GM12878 (cell line): ENCODE results near the gene CHKA. TPM values are rescaled to one million over a fixed set of nuclear protein-coding genes. Genes with fewer than 3 reads are reported as not detected.

Source experiments
- ATAC-seq: fragments of 200-7000 bp; cut with Tn5 transposase; 3 replicates; pipeline ENCODE4 v1.9.1; 2020; ENCODE audit warnings: mild to moderate bottlenecking, moderate library complexity
- BruUV-seq: library from RNA; stranded (reverse); fragments of 400-500 nt; replicated peaks from 2 replicates; lab custom pipeline; 2021; lab: Mats Ljungman, UMichigan
- CTCF ChIA-PET: fragments of 300-600 bp; sonication (Branson Sonifier 250); formaldehyde crosslinking; extraction: SDS; loops from one replicate; lab custom pipeline; 2021; ENCODE audit warnings: inconsistent platforms; lab: Yijun Ruan, JAX
- POLR2A ChIA-PET: fragments of 350-600 bp; formaldehyde crosslinking; extraction: SDS; loops from one replicate; lab custom pipeline; 2021; ENCODE audit warnings: inconsistent platforms; lab: Charles Lee
- RAD21 ChIA-PET: fragments of 300-600 bp; sonication (Branson Sonifier 250); formaldehyde crosslinking; loops from one replicate; lab custom pipeline; 2023; ENCODE audit warnings: antibody characterized with exemption; ENCODE audit not compliant: unreplicated experiment; lab: Charles Lee
- SMC1A ChIA-PET: fragments of 300-600 bp; sonication (Branson Sonifier 250); formaldehyde crosslinking; loops from one replicate; lab custom pipeline; 2023; ENCODE audit not compliant: unreplicated experiment, uncharacterized antibody; lab: Charles Lee
- DNase-seq: peaks from one replicate; pipeline ENCODE4 v3.0.0-alpha.2; 2011; ENCODE audit warnings: low read depth, low spot score
- FAIRE-seq: peaks from 3 replicates; lab custom pipeline; 2011; peaks lifted over from hg19 to GRCh38; lab: Jason Lieb, UNC
- H2AFZ ChIP-seq: 2 replicates; pipeline ENCODE4 v1.6.0; 2011; ENCODE audit warnings: low read depth, low read length, control low read depth; ENCODE audit not compliant: control insufficient read depth
- H3K27ac ChIP-seq: 2 replicates; pipeline ENCODE4 v1.5.1; 2011; ENCODE audit warnings: control low read depth; ENCODE audit not compliant: control insufficient read depth, insufficient read depth
- H3K27me3 ChIP-seq, 2 experiments: replicated peaks in 1 of 2; 2 replicates each; pipeline versions ENCODE4 v1.6.0 to v1.6.1; 2011; ENCODE audit warnings: low read length in 1 of 2; ENCODE audit not compliant: control insufficient read depth in 2 of 2, insufficient read depth in 2 of 2
- H3K36me3 ChIP-seq, 2 experiments: 2 replicates each; pipeline ENCODE4 v1.5.1; 2011; ENCODE audit warnings: low read length in 1 of 2; ENCODE audit not compliant: control insufficient read depth in 2 of 2, insufficient read depth in 2 of 2
- H3K4me1 ChIP-seq: 2 replicates; pipeline ENCODE4 v1.6.1; 2011; ENCODE audit warnings: mild to moderate bottlenecking, low read length, moderate library complexity, mixed read lengths; ENCODE audit not compliant: control insufficient read depth, insufficient read depth
- H3K4me2 ChIP-seq: 2 replicates; pipeline ENCODE4 v1.6.0; 2011; ENCODE audit warnings: control low read depth; ENCODE audit not compliant: control insufficient read depth, insufficient read depth
- H3K4me3 ChIP-seq: fragments of 200-600 bp; sonication (generic); 2 replicates; pipeline ENCODE4 v1.5.1; 2016
- H3K79me2 ChIP-seq: 2 replicates; pipeline ENCODE4 v1.6.0; 2011; ENCODE audit warnings: low read length; ENCODE audit not compliant: control insufficient read depth, insufficient read depth
- H3K9ac ChIP-seq: 2 replicates; pipeline ENCODE4 v1.8.0; 2011; ENCODE audit warnings: low read length, control low read depth, mixed read lengths; ENCODE audit not compliant: control insufficient read depth, insufficient read depth
- H3K9me3 ChIP-seq: replicated peaks from 3 replicates; pipeline ENCODE4 v1.5.1; 2011; ENCODE audit warnings: mild to moderate bottlenecking, low read length; ENCODE audit not compliant: control insufficient read depth, insufficient read depth
- H4K20me1 ChIP-seq: 2 replicates; pipeline ENCODE4 v1.6.0; 2011; ENCODE audit not compliant: control insufficient read depth, insufficient read depth
- CBX3 ChIP-seq: fragments of 200-600 bp; sonication (generic); IDR thresholded peaks from 2 replicates; pipeline ENCODE4 v1.6.1; 2016; ENCODE audit warnings: low read depth, borderline replicate concordance
- EZH2 ChIP-seq: IDR thresholded peaks from 2 replicates; pipeline ENCODE4 v1.6.1; 2012; ENCODE audit warnings: low read depth, mild to moderate bottlenecking, control low read depth, inconsistent platforms, low read length, borderline replicate concordance; ENCODE audit not compliant: control insufficient read depth
- HCFC1 ChIP-seq: fragments of 150-350 bp; IDR thresholded peaks from 2 replicates; pipeline ENCODE4 v1.6.1; 2014; ENCODE audit warnings: low read length
- NFYA ChIP-seq: IDR thresholded peaks from 2 replicates; pipeline ENCODE4 v1.6.1; 2011; ENCODE audit warnings: low read depth, mild to moderate bottlenecking, low read length, improper control_type of control experiment, borderline replicate concordance
- POLR2A ChIP-seq: IDR thresholded peaks from 2 replicates; pipeline ENCODE4 v1.6.1; 2011; ENCODE audit warnings: low read depth, mild to moderate bottlenecking, low read length
- SPI1 ChIP-seq: IDR thresholded peaks from 2 replicates; pipeline ENCODE4 v1.6.1; 2011; ENCODE audit warnings: low read depth, mild to moderate bottlenecking, low read length, moderate library complexity, borderline replicate concordance; ENCODE audit not compliant: insufficient read depth
- YBX1 ChIP-seq: fragments of 450-650 bp; IDR thresholded peaks from 2 replicates; pipeline ENCODE4 v1.6.1; 2016; ENCODE audit warnings: antibody characterized with exemption
- ZZZ3 ChIP-seq: IDR thresholded peaks from 2 replicates; pipeline ENCODE4 v1.6.1; 2011; ENCODE audit warnings: low read depth; ENCODE audit not compliant: control insufficient read depth, insufficient read length
- WGBS: methylation state at CpG from one replicate; pipeline ENCODE4 v1.1.6; 2016; ENCODE audit warnings: low lambda C conversion rate; ENCODE audit not compliant: insufficient replicate concordance, insufficient coverage; ENCODE audit errors: missing lambda C conversion rate; 5-methylcytosine and 5-hydroxymethylcytosine counted together
- in situ Hi-C: fragments of 300-500 bp; cut with MboI; formaldehyde crosslinking; loops from 9 replicates; pipeline ENCODE4 v1.14.3; 2018; ENCODE audit warnings: mixed read lengths
- intact Hi-C: fragments of 100-400 bp; cut with micrococcal nuclease; formaldehyde crosslinking; loops from one replicate; pipeline ENCODE4 v1.14.2; 2022; ENCODE audit not compliant: unreplicated experiment
- polyA plus RNA-seq, 11 experiments: library from polyadenylated mRNA; depleted of rRNA in 4 of 11; unstranded in 6 of 11; stranded (reverse) in 5 of 11; fragments of >200 nt; fragmentation: Nextera tagmentation in 4 of 11; fragmentation: Illumina TruSeq in 1 of 11; extraction: Ambion mirVana in 4 of 11; extraction: Trizol in 1 of 11; gene quantifications; 1 replicate in 1 of 11; 2 replicates in 10 of 11; pipeline versions ENCODE4 v1.2.1 to v1.2.3, GENCODE V29; 2011 to 2016; ENCODE audit warnings: inconsistent platforms in 2 of 11, missing spikeins in 2 of 11, low read depth in 1 of 11
- total RNA-seq, 4 experiments: library from RNA; depleted of rRNA in 3 of 4; stranded (reverse); fragments of >200 nt in 3 of 4; fragmentation: Illumina TruSeq in 1 of 4; extraction: Trizol in 1 of 4; gene quantifications; 2 replicates each; pipeline versions ENCODE4 v1.2.1 to v1.2.3, GENCODE V29; 2013 to 2021
- TF ChIP-seq, protein P1 (sequence below): IDR thresholded peaks from 2 replicates; pipeline ENCODE4 v1.6.1; 2011; ENCODE audit warnings: mild to moderate bottlenecking, low read depth, low read length, moderate library complexity; ENCODE audit not compliant: insufficient replicate concordance

Gene CHKA
- total and polyA plus RNA-seq, 10 of the 15 experiments (the other 5 are each of a cell fraction or from before 2014, with no cell fraction given): 5.2 to 29.2 (median 21.2) TPM

DNA sequence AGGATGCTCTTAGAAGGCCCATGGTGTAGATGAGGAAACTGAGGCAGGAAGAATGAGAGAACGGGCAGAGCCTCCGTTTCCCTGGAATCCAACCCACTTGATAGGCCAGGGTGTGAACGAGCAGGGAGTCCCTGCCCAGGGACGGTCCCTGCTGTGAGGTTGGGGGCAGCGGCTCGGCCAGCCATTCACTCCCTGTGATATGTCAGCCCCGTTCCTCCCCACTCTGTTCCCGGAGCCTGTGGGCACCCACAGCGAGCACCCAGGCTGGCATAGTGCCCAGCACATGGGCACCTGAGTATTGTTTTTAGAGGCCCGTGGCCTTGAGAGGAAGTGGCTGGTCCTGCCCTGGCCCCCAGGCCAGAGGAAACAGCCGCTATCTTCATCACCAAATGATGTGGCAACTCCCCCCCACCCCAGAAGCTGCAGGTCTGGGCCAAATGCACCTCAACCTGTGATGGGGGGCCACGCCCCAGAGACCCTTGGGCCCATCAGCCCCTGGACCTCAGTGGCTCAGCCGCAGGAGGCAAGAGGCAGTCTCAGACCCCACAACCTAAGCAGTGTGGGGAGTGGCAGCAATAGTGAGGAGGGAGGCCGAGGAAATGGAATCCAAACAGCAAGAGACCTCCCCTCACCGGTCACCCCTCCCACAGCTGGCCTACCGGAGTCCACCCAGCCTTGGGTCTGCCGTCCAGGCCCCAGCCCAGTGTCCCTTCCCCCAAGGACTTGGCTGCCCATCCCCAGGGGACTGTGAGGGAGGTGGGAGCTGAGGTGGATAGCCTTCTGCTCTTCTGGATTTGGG lies 108.9 kb downstream of the CHKA start:
- no peak overlapping the region for H3K4me2 ChIP-seq

More for the DNA sequence above, 108.9 kb downstream of the CHKA start:
- Histone ChIP-seq H3K4me1 (peaks cover 15% of the 10 kb centered on the region), H3K4me3 (no peak overlapping the region), H3K9me3 (no peaks in the 10 kb centered on the region), H3K27me3 (no peaks in the 10 kb centered on the region), H3K27ac (no peak overlapping the region), H3K79me2 (no peaks in the 10 kb centered on the region), H2AFZ (no peak overlapping the region)
- ATAC-seq: no peak
- no peak for DNase-seq
- SMC1A ChIA-PET: no interaction called here
- TF ChIP-seq HCFC1 (no peak), POLR2A (no peak), YBX1 (no peak), CBX3 (no peak), EZH2 (no peak), SPI1 (no peak), ZZZ3 (no peak), NFYA (no peak)
- TF ChIP-seq, protein P1, sequence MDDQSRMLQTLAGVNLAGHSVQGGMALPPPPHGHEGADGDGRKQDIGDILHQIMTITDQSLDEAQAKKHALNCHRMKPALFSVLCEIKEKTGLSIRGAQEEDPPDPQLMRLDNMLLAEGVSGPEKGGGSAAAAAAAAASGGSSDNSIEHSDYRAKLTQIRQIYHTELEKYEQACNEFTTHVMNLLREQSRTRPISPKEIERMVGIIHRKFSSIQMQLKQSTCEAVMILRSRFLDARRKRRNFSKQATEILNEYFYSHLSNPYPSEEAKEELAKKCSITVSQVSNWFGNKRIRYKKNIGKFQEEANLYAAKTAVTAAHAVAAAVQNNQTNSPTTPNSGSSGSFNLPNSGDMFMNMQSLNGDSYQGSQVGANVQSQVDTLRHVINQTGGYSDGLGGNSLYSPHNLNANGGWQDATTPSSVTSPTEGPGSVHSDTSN: no peak
- TF ChIP-seq, all 136 proteins: peak for 0
- ChIA-PET RAD21 (interaction anchor here (1.0 kb wide), 1 partner anchor 184 kb away, joined by 3 read pairs; no protein-coding TSS in a partner anchor), CTCF (no interaction called here), POLR2A (no interaction called here)
- in situ Hi-C loops (no loop called here), intact Hi-C loops (no loop called here)
- BruUV-seq: no TSS peak
- Histone ChIP-seq H3K9ac (no peak overlapping the region), H4K20me1 (no peaks in the 10 kb centered on the region), H3K36me3 (no peaks in the 10 kb centered on the region)
- no peak for FAIRE-seq
- WGBS: 51% methylated on average over 17 of the region's 17 CpGs
